Neural progenitor cell (in vitro differentiated cells): ENCODE results near the gene CIAO3. TPM values are rescaled to one million over a fixed set of nuclear protein-coding genes. Genes with fewer than 3 reads are reported as not detected.

Experiments
- DNase-seq: peaks from one replicate; pipeline ENCODE4 v3.0.0-alpha.2; 2016; ENCODE audit warnings: low spot score
- H2AFZ ChIP-seq: fragments of 200-600 bp; sonication (generic); replicated peaks from 2 replicates; pipeline ENCODE4 v1.6.1; 2016; ENCODE audit warnings: antibody characterized with exemption
- H3F3A ChIP-seq: fragments of 200-600 bp; sonication (generic); 2 replicates; pipeline ENCODE4 v1.6.1; 2016; ENCODE audit warnings: antibody characterized with exemption, low read depth
- H3K27ac ChIP-seq: fragments of 200-600 bp; sonication (generic); 2 replicates; pipeline ENCODE4 v1.5.1; 2016; ENCODE audit warnings: mild to moderate bottlenecking
- H3K27me3 ChIP-seq: fragments of 200-600 bp; sonication (generic); 2 replicates; pipeline ENCODE4 v1.6.1; 2016; ENCODE audit warnings: mild to moderate bottlenecking, moderate library complexity
- H3K36me3 ChIP-seq: fragments of 200-600 bp; sonication (generic); 2 replicates; pipeline ENCODE4 v1.5.1; 2016
- H3K4me1 ChIP-seq: fragments of 200-600 bp; sonication (generic); 2 replicates; pipeline ENCODE4 v1.6.1; 2016; ENCODE audit warnings: mixed run types
- H3K4me2 ChIP-seq: fragments of 200-600 bp; sonication (generic); 2 replicates; pipeline ENCODE4 v1.6.1; 2016
- H3K4me3 ChIP-seq: fragments of 200-600 bp; sonication (generic); 2 replicates; pipeline ENCODE4 v1.5.1; 2016
- H3K79me2 ChIP-seq: fragments of 200-600 bp; sonication (generic); 2 replicates; pipeline ENCODE4 v1.6.1; 2016; ENCODE audit warnings: low read depth
- H3K9ac ChIP-seq: fragments of 200-600 bp; sonication (generic); 2 replicates; pipeline ENCODE4 v1.6.1; 2016
- H3K9me3 ChIP-seq: fragments of 200-600 bp; sonication (generic); 2 replicates; pipeline ENCODE4 v1.5.1; 2016; ENCODE audit warnings: low read depth
- H4K20me1 ChIP-seq: fragments of 200-600 bp; sonication (generic); 2 replicates; pipeline ENCODE4 v1.6.1; 2016; ENCODE audit warnings: low read depth
- H3K27ac Mint-ChIP-seq: 3 replicates; pipeline ENCODE4 v1.8.0; 2021; ENCODE audit warnings: mixed read lengths
- H3K27me3 Mint-ChIP-seq: 2 replicates; pipeline ENCODE4 v1.8.0; 2022; ENCODE audit warnings: low read depth, mild to moderate bottlenecking, inconsistent platforms, moderate library complexity, mixed read lengths; ENCODE audit not compliant: insufficient read depth
- H3K36me3 Mint-ChIP-seq: 3 replicates; pipeline ENCODE4 v1.8.0; 2021; ENCODE audit warnings: mixed read lengths
- H3K4me1 Mint-ChIP-seq: 3 replicates; pipeline ENCODE4 v1.8.0; 2021; ENCODE audit warnings: mixed read lengths
- H3K4me3 Mint-ChIP-seq: 3 replicates; pipeline ENCODE4 v1.8.0; 2021; ENCODE audit warnings: mild to moderate bottlenecking, moderate library complexity, mixed read lengths
- H3K9me3 Mint-ChIP-seq: 3 replicates; pipeline ENCODE4 v1.8.0; 2020; ENCODE audit warnings: mixed read lengths
- CTCF ChIP-seq: fragments of 200-600 bp; sonication (generic); IDR thresholded peaks from 2 replicates; pipeline ENCODE4 v1.5.1; 2017; ENCODE audit warnings: antibody characterized with exemption, mild to moderate bottlenecking
- EZH2 ChIP-seq: fragments of 200-600 bp; sonication (generic); IDR thresholded peaks from 2 replicates; pipeline ENCODE4 v1.6.1; 2017; ENCODE audit warnings: antibody characterized with exemption, mild to moderate bottlenecking, moderate library complexity
- EZH2phosphoT487 ChIP-seq: fragments of 200-600 bp; sonication (generic); IDR thresholded peaks from 2 replicates; pipeline ENCODE4 v1.6.1; 2017; ENCODE audit warnings: antibody characterized with exemption
- total RNA-seq: library from RNA; depleted of rRNA; stranded (reverse); fragments of >200 nt; gene quantifications from 2 replicates; pipeline ENCODE4 v1.2.3, GENCODE V29; 2015; ENCODE audit warnings: low replicate concordance

The CIAO3 gene
- total RNA-seq, 1 donor from 2014 or later, result 20.5 TPM

GRCh38 chr16:749010-749409 lies 8.2 kb upstream of the CIAO3 start:
- peaks cover 21% of the 10 kb centered on the region for H3F3A ChIP-seq
- no peak overlapping the region for H3K9ac ChIP-seq
- TF ChIP-seq EZH2, result no peak
- no peak for TF ChIP-seq CTCF
- TF ChIP-seq EZH2phosphoT487, result no peak
- H4K20me1 ChIP-seq, result no peaks in the 10 kb centered on the region
- H3K4me2 ChIP-seq, result no peak overlapping the region
- H2AFZ ChIP-seq, result no peak overlapping the region
- peaks cover 34% of the 10 kb centered on the region for H3K4me1 Mint-ChIP-seq
- no peak for DNase-seq
- no peak overlapping the region for H3K4me3 Mint-ChIP-seq
- H3K27me3 Mint-ChIP-seq, result peaks cover 5% of the 10 kb centered on the region
- H3K4me3 ChIP-seq, result no peak overlapping the region
- H3K27ac ChIP-seq, result no peak overlapping the region
- H3K4me1 ChIP-seq, result peaks cover 22% of the 10 kb centered on the region
- H3K9me3 ChIP-seq, result no peaks in the 10 kb centered on the region
- no peaks in the 10 kb centered on the region for H3K36me3 Mint-ChIP-seq
- no peaks in the 10 kb centered on the region for H3K27me3 ChIP-seq
- no peaks in the 10 kb centered on the region for H3K9me3 Mint-ChIP-seq
- H3K36me3 ChIP-seq, result no peaks in the 10 kb centered on the region
- no peak overlapping the region for H3K27ac Mint-ChIP-seq
- H3K79me2 ChIP-seq, result no peaks in the 10 kb centered on the region

GRCh38 chr16:747978-748746 lies 7.4 kb upstream of the CIAO3 start:
- Histone ChIP-seq H3K4me3 (no peak overlapping the region), H3K9me3 (no peaks in the 10 kb centered on the region), H3K4me2 (no peak overlapping the region), H3F3A (peaks cover 21% of the 10 kb centered on the region), H3K27me3 (no peaks in the 10 kb centered on the region), H3K27ac (no peak overlapping the region), H3K9ac (no peak overlapping the region), H3K79me2 (no peaks in the 10 kb centered on the region), H3K4me1 (peaks cover 22% of the 10 kb centered on the region), H3K36me3 (no peaks in the 10 kb centered on the region), H2AFZ (no peak overlapping the region), H4K20me1 (no peaks in the 10 kb centered on the region)
- Mint-ChIP-seq H3K4me1 (peaks cover 30% of the 10 kb centered on the region), H3K9me3 (no peaks in the 10 kb centered on the region), H3K4me3 (no peak overlapping the region), H3K27me3 (peaks cover 4% of the 10 kb centered on the region), H3K36me3 (no peaks in the 10 kb centered on the region), H3K27ac (no peak overlapping the region)
- TF ChIP-seq CTCF (no peak), EZH2phosphoT487 (no peak), EZH2 (no peak)
- no peak for DNase-seq

DNA sequence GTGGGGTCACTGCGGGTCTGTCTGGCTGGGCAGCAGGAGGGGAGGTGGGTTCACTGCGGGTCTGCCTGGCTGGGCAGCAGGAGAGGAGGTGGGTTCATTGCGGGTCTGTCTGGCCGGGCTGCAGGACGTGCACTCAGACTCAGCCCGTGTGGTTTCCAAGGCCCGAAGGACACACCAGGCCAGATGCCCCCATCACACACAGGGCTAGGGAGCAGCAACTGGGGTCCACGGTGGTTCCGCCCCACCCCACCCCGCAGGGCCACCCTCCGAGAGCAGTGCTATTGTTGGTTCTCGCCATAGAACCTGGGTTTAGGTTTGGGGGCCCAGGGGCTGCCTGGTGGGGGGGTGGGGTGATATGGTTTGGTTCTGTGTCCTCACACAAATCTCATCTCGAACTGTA lies 5.8 kb upstream of the CIAO3 start:
- no peaks in the 10 kb centered on the region for H3K79me2 ChIP-seq
- H3K27ac ChIP-seq, result no peak overlapping the region
- H2AFZ ChIP-seq, result no peak overlapping the region
- Mint-ChIP-seq H3K4me3 (no peak overlapping the region), H3K27me3 (peaks cover 6% of the 10 kb centered on the region), H3K4me1 (peaks cover 17% of the 10 kb centered on the region), H3K36me3 (no peaks in the 10 kb centered on the region), H3K27ac (no peak overlapping the region), H3K9me3 (no peaks in the 10 kb centered on the region)
- no peaks in the 10 kb centered on the region for H3K36me3 ChIP-seq
- peaks cover 11% of the 10 kb centered on the region for H3K4me1 ChIP-seq
- no peak overlapping the region for H3K4me2 ChIP-seq
- no peaks in the 10 kb centered on the region for H3K9me3 ChIP-seq
- no peak overlapping the region for H3K4me3 ChIP-seq
- no peak overlapping the region for H3K9ac ChIP-seq
- H3F3A ChIP-seq, result peaks cover 13% of the 10 kb centered on the region
- no peak for DNase-seq
- no peak for TF ChIP-seq CTCF
- no peak for TF ChIP-seq EZH2phosphoT487
- TF ChIP-seq EZH2, result no peak
- H4K20me1 ChIP-seq, result no peaks in the 10 kb centered on the region
- no peaks in the 10 kb centered on the region for H3K27me3 ChIP-seq
